Activated naive CD4-positive, alpha-beta T cell treated with Interleukin-2 at 50 U/mL for 16 hours (primary cell): ENCODE measurements around the gene COL9A2.
"Not testable (repeated sequence)": the region's sequence is repeated elsewhere in the genome, so short reads cannot be mapped to it uniquely, and the experiment has no call there.

Source experiments
- DNase-seq: peaks from one replicate; pipeline ENCODE4 v3.0.0-alpha.2; 2020

COL9A2 gene

DNA sequence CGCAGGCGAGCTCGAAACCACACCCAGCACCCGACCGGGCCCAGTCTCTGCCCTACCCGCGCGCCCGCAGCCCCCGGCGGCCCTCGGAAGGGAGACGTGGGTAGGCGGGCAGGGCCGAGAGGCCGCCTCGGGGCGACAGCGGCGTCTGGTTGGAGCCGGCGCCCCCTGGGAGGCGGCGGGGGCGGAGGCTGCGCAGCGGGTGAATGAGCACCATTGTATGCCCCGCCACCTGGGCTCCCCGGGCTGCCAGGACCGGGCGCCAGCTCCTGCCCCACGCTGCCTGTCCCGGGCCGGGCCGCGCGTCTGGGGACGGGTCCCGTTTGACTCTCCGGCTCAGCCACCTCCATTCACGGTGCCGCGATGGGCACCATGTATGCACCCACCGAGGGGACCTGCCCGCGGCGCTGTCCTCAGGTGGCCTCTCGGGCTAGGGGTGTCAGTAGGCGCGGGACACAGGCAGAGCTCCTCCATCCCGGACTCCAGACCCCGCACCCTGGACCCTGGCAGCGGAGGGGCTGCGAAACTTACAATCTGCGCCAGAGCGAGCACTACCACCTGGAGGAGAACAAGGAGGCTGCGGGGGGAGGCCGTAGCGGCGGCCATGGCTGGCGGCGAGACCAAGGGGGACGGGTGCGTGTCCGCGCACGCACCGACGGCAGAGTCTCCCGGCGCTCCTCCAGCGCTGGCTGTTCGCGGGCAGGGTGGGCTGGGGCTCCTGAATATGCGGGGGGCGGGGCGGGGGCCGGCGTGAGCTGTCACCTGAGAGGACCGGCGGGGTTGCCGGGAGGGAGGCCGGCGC is at the start of gene COL9A2:
Gene COL9A2, minus strand, starts transcription at position 692 of the 799 bp plus-strand sequence. Its CDS starts 89 bp downstream, at position 603.
- peak; percentile 66 for DNase-seq

GRCh38 chr1:40363721-40364120 is 46.6 kb upstream of the COL9A2 start:
- no peak for DNase-seq

GRCh38 chr1:40362699-40363098 is 45.6 kb upstream of the COL9A2 start:
- no peak for DNase-seq

GRCh38 chr1:40362199-40362598 is 45.1 kb upstream of the COL9A2 start:
- no peak for DNase-seq

DNA sequence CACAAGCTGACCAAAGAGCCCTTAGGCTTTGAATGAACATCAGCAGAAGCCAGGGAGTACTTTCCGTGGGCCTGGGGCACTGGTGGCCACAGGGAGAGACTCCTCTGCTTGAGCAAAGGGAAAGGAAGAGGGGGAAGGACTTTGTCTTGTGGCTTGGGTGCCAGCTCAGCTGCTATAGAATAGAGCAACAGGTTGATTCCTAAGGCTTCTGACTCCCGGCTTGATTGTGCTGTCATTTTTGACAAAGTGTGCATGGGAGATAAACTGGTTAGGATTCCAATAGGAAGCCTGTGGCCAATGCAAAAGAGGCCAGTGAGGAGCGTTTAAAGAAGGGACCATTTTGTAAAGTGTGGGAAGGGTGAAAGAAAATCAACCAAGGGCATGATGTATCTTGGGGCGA is 44.6 kb upstream of the COL9A2 start:
- no peak for DNase-seq

DNA sequence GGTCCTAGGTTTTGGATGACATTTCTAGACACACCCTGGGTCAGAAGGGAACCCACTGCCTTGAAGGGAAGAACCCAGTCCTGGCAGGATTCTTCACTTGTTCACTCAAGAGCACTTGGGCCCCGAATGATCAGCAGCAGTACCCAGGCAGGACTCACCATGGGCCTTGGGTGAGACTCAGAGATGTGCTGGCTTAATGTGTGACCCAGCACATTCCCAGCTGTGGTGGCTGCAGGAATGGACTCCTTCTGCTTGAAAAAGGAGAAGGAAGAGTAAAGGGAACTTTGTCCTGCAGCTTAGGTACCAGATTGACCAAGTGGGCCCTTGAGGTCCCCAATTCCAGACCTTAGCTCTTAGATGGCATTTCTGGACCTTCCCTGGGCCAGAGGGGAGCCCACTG is 44.1 kb upstream of the COL9A2 start:
- DNase-seq = no peak

DNA sequence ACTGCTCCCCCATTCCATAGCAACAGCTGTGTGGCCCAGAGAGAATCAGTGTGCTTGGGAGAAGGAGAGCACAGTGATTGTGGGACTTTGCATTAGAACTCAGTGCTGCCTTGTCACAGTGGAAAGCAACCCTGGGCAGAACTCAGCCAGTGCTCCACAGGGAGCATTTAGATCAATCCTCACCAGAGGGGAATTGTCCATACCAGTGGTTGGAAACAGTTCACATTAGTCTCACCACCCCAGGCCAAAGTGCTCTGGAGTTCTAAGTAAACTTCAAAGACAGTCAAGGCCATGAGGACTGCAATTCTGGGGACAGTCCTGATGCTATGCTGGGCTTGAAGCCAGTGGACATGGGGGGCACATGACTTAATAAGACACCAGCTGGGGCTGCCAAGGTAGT is 43.5 kb upstream of the COL9A2 start:
- DNase-seq = no peak

DNA sequence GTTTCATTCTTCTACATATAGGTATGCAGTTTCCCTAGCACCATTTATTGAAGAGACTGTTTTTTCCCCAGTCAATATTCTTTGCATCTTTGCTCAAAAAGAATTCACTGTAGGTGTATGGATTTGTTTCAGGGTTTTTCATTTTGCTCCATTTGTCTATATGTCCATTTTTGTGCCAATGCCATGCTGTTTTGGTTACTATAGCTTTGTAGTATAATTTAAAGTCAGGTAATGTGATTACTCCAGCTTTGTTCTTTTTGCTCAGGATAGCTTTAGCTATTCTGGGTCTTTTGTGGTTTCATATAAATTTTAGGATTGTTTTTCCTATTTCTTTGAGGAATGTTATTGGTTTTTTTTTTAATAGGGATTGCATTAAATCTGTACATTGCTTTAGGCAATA is 40.5 kb upstream of the COL9A2 start:
- no peak for DNase-seq

GRCh38 chr1:40353082-40353481 is 36.0 kb upstream of the COL9A2 start:
- DNase-seq = no peak

GRCh38 chr1:40352126-40352525 is 35.0 kb upstream of the COL9A2 start:
- DNase-seq = no peak

DNA sequence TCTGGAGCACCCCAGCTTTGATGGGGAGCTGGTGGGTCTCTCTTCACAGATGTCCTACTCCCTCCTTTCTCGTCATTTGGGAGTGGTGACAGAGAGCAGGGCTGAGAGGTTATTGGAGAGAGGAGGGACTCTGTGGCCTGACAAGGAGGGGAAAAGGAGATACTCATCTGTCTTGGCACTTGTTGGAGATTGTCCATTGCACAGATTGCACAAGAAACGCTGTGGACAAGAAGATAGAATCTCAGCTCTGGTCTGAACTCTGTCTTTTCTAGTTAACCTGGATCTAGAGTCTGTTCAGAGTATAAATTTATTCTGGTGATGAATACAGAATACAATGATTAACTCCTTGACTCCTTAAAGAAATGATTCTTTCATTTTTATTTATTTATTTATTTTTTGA is 34.0 kb upstream of the COL9A2 start:
- DNase-seq = no peak

GRCh38 chr1:40350391-40350790 is 33.3 kb upstream of the COL9A2 start:
- no peak for DNase-seq

DNA sequence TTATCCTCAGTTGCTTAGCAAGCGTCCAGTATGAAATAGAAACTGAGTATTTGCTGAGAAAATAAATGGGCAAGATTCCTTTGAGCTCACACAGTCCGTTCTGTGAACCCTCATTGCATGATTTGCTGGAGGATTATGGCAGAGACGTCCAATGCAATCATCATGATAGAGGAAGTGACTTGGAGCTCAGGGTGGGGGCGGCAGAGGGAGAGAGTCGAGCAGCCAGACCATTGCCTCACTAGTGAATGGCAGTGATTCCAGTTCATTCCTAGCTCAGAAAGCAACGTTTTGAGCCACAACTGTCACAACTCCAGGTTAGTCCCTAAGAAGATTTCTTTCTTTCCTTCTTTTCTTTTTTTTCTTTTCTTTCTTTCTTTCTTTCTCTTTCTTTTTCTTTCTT is 27.5 kb upstream of the COL9A2 start:
- DNase-seq = no peak

GRCh38 chr1:40342381-40342717 is 25.3 kb upstream of the COL9A2 start:
- not testable (repeated sequence) for DNase-seq

DNA sequence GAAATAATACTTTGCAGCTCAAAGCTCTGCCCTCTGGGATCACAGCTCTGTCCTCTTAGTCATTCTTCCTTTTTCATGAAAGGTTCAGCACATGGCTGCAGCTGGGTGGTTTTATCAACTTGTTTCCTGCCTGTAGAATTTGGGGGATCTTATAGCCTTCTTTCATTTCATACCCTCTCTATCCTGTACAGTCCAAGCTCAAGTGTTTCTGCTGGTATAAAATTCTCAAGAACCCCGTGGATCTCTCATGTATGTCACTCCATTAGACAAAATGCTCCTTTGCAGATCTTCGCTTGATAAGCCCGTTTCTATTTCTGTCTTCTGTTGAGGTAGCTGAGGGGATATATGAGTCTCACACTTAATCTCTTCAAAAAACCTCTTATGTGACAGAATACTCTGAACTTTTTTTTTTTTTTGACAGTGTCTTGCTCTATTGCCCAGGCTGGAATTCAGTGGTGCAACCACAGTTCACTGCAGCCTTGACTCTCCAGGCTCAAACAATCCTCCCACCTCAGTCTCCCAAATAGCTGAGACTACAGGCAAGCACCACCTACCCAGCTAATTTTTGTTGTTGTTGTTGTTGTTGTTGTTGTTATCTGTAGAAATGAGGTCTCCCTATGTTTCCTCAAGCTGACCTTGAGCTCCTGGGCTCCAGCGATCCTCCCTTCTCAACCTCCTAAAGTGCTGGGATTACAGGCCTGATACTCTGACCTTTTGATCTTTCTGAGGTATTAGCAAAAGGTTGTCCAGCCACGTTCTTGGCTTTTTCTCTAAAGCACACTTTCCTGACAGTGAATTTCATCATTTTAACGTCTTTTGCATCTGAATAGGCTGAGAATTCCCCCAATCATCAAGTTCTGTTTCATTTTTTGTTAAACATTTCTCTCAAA is 24.6 kb upstream of the COL9A2 start:
- no peak for DNase-seq

- DNase-seq = no peak
These were observed 22.6 kb upstream of the COL9A2 start for GRCh38 chr1:40339420-40340323.

DNA sequence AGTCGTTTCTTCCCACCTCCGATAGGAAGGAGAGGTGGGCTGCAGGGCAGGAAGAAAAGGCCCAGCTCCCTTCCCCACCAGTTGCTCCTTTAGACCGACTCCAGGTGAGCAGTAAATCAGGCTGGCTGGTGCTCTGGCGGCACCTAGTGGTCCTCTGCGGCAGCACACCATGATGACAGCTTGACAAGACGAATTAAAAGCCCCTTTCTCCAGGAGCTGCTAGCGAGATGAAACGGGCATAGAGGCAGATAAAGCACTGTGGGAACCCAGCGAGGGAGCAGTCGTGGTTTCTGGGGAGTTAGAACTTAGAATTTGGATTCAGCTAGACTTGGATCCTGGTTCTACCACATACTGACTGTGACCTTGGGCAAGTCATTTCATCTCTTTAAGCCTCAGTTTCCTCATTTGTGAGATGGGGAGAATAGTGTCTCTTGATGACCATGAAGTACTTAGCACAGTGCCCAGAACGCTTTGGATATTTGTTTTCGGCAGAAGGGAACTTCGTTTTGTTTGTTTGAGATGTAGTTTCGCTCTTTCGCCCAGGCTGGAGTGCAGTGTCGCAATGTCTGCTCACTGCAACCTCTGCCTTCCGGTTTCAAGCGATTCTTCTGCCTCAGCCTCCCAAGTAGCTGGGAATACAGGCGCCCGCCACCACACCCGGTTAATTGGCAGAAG is 21.8 kb upstream of the COL9A2 start:
- peak; percentile 92 for DNase-seq

DNA sequence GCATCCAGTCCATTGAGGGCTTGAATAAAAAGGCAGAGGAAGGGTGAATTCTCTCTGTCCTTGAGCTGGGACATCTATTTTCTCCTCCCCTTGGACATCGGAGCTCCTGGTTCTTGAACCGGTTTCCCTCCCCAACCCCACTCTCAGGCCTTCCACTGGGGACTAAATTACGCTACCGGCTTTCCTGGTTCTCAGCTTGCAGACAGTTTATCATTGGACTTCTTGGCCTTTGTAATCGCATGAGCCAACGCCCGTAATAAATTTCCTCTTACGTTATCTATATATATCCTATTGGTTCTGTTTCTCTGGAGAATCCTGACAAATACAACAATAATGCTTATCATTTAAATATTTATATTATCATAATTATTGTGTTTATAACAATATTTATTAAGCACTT is 20.4 kb upstream of the COL9A2 start:
- no peak for DNase-seq

GRCh38 chr1:40332695-40333094 is 15.6 kb upstream of the COL9A2 start:
- no peak for DNase-seq

- DNase-seq = not testable (repeated sequence)
These were observed 14.3 kb upstream of the COL9A2 start for GRCh38 chr1:40331403-40331802.

DNA sequence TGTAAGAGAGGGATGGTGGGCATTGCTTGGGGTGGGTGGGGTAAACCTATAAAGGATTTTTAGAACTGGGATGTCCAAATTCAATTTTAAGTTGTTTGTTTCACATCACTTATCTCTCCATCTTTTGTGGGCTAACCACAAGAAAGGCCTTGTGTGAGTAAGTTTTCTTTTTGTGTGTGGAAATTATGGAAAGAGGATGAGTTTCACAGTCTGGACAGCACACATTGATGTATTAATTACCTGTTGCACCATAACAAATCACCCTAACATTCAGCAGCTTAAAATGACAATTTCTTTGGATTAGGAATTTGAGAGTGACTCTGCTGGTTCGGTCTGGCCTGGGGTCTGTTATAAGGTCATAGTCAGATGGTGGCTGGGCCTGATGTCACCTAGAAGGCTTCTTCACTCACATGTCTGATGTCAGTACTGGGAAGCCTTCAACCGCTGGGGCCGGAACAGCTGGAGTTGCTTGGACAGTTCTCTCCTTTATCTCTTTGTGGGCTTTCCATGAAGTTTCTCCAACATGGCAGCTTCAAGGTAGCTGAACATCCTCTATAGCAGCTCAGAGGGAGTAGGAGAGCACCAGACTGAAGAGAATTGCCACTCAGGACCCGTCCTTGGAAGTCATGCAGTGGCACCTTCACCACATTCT is 2.0 kb upstream of the COL9A2 start:
- no peak for DNase-seq

DNA sequence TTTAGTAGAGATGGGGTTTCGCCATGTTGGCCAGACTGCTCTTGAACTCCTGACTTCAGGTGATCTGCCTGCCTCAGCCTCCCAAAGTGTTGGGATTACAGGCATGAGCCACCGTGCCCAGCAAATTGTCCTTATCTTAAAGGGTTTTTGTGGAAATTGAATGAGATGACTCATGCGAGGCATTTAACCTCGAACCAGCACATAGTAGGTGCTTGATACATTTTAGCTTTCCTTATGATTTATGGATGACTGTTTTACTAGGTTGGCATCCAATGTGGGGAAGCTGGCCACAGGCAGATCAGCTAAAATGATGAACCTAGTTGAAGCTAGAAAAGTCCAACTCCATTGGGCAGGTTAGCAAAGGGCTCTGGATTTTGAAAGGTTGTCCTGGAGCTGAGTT is 1.4 kb upstream of the COL9A2 start:
- no peak for DNase-seq
